Stimulated activated naive CD4-positive, alpha-beta T cell (primary cell): ENCODE measurements around the gene SGMS1.
A peak's percentile ranks its signal among the peaks of the same experiment; 100 is the strongest.
"Not testable (repeated sequence)": the region's sequence is repeated elsewhere in the genome, so short reads cannot be mapped to it uniquely, and the experiment has no call there.

Experiments used
- DNase-seq, 6 experiments: peaks; one replicate each; lab custom pipeline; 2025; lab: John Stamatoyannopoulos, UW

The SGMS1 gene

GRCh38 chr10:50558371-50558770, 65.4 kb downstream of the SGMS1 start:
- no peak for DNase-seq

- DNase-seq, result no peak
Measured at GRCh38 chr10:50557130-50557682, 66.5 kb downstream of the SGMS1 start.

GRCh38 chr10:50556237-50557120, 67.3 kb downstream of the SGMS1 start:
- no peak for DNase-seq

- DNase-seq, result no peak
Measured at GRCh38 chr10:50554995-50555568, 68.7 kb downstream of the SGMS1 start.

GRCh38 chr10:50554376-50554994, 69.3 kb downstream of the SGMS1 start:
- no peak for DNase-seq

GRCh38 chr10:50552771-50553535, 70.8 kb downstream of the SGMS1 start:
- no peak for DNase-seq

GRCh38 chr10:50552308-50552707, 71.4 kb downstream of the SGMS1 start:
- no peak for DNase-seq

GRCh38 chr10:50551894-50552293, 71.9 kb downstream of the SGMS1 start:
- DNase-seq, result no peak

- DNase-seq, result no peak
Measured at GRCh38 chr10:50550291-50550839, 73.4 kb downstream of the SGMS1 start.

GRCh38 chr10:50549186-50549585, 74.6 kb downstream of the SGMS1 start:
- DNase-seq, result not testable (repeated sequence)

GRCh38 chr10:50548481-50548880, 75.3 kb downstream of the SGMS1 start:
- not testable (repeated sequence) for DNase-seq

- DNase-seq, result not testable (repeated sequence)
Measured at GRCh38 chr10:50546287-50546686, 77.5 kb downstream of the SGMS1 start.

- no peak for DNase-seq
Measured at GRCh38 chr10:50545846-50546245, 77.9 kb downstream of the SGMS1 start.

GRCh38 chr10:50544857-50545429, 78.8 kb downstream of the SGMS1 start:
- DNase-seq, result peak in 1 of 6 experiments; percentile 9

GRCh38 chr10:50544095-50544856, 79.5 kb downstream of the SGMS1 start:
- DNase-seq, result no peak

- no peak for DNase-seq
Measured at GRCh38 chr10:50542871-50543270, 80.9 kb downstream of the SGMS1 start.

- no peak for DNase-seq
Measured at GRCh38 chr10:50541921-50542320, 81.8 kb downstream of the SGMS1 start.

- no peak for DNase-seq
Measured at GRCh38 chr10:50541317-50541716, 82.4 kb downstream of the SGMS1 start.

- no peak for DNase-seq
Measured at GRCh38 chr10:50540826-50541122, 83.0 kb downstream of the SGMS1 start.

- no peak for DNase-seq
Measured at GRCh38 chr10:50540069-50540825, 83.5 kb downstream of the SGMS1 start.
